Ramos (cell line): ENCODE data around the gene MCTP1.
"Not testable (repeated sequence)": the region's sequence is repeated elsewhere in the genome, so short reads cannot be mapped to it uniquely, and the experiment has no call there.

ENCODE experiments used
- in situ Hi-C: fragments of 300-500 bp; cut with MboI; formaldehyde crosslinking; loops from one replicate; pipeline ENCODE4 v1.14.3; 2022; ENCODE audit warnings: low sequenced_read_pairs; ENCODE audit not compliant: unreplicated experiment

MCTP1 gene

DNA sequence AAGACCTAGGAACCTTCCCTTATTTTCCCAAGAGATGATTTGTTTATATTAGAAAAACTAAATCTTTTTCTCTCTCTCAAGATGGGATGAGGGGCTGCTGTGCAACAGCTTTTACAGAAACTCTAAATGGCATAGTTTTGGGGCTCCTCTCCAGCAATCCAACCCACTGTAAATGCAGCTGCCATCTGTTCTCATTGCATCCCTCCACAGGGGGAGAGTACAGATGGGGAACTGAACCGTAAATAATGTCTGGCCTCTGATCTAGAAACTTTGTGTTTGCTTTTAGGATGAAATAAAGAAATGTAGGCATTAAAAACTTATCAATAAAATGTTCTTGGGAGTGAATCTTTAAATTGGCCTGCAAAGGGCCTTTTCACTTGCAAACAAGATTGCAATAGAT is 291.4 kb downstream of the MCTP1 start:
- in situ Hi-C loops = no loop called here

DNA sequence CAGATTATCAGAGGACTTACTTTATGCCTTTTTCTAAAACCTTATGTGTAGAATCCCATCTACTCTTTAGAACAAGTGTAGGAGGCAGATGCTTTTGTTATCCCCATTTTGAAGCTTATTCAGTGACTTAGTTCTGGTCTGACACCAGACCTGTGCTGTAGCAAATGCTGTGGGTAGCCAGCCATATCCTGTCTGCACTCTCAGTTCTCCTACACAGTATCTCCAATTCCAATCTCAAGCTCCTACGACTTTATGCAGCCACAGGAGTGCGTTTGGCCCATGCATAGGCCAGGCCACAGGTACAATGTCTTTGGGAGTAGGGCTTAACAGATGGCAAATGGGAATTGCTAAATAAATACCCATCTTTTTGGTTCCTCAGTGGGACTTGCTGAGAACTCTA is 292.6 kb downstream of the MCTP1 start:
- in situ Hi-C loops = no loop called here

DNA sequence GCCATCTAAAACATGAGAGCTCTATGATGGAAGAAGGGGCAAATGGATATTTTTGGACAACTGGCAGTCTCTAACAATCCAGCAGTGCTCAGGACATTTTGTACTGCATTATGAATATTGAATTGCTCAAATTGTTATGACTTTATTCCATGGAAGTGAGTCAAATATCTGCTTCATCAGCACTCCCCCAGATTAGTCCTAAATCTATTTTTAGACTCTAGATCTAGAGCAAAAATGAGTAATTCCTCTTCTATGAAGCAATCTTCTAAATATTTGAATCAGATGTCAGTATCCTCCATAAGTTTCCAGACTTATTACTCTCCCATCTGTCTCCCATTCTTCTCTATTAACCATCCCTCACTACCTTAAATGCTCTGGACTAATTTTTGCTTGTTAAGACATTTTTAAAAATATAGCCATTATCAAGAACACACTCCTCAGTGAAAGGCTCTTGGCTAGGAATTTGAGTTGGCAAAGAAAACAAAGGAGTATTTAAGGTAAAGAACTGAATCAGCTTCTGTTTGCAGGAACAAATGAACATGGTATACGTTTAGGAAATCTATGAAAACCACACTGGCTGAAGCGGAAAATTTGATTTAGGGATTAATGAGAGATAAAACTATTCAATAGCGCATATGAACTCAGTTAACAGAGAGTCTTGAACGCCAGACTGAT is 300.9 kb downstream of the MCTP1 start:
- in situ Hi-C loops = no loop called here

DNA sequence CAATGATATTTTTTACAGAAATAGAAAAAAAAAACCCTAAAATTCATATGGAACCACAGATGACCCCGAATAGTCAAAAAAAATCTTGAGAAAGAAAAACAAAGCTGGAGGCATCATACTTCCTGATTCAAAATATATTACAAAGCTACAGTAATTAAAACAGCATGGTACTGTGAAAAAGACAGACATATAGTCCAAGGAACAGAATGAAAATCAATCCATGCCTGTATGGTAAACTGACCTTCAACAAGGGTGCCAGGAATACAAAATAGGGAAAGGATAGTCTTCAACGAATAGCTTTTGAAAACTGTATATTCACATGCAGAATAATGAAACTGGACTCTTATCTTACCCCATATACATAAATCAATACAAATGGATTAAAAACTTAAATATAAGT is 307.5 kb downstream of the MCTP1 start:
- in situ Hi-C loops = no loop called here

DNA sequence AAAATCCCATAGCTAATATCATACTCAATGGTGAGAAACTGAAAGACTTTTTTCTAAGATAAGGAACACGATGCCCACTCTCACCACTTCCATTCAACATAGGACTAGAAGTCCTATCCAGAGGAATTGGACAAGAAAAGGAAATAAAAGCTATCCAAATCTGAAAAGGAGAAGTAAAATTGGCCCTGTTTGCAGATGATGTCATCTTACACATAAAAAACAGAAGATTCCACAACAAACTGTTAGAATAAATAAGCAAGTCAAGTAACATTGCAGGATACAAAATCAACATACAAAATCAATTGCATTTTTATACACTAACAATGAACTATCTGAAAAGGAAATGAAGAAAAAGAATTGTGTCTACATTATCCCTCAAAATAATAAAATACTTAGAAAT is 308.0 kb downstream of the MCTP1 start:
- in situ Hi-C loops = no loop called here

DNA sequence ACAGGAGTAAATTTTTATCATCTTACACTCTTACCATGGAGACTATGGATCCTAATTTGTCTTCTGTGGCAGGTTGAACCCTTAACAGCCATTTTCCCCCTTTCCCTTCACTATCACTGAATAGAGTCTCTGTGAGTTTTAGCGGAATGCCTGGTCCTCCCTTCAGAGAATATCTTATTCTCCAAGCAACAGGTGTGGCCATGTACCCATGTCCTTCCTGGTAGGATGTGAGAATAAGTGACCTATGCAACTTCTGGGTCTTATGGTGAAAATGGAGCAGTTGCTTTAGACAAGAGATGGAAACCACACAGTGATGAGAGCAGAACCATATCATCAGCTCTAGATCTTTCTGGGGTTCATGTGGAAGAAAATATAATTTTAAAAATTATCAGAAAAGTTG is 312.6 kb downstream of the MCTP1 start:
- in situ Hi-C loops = no loop called here

DNA sequence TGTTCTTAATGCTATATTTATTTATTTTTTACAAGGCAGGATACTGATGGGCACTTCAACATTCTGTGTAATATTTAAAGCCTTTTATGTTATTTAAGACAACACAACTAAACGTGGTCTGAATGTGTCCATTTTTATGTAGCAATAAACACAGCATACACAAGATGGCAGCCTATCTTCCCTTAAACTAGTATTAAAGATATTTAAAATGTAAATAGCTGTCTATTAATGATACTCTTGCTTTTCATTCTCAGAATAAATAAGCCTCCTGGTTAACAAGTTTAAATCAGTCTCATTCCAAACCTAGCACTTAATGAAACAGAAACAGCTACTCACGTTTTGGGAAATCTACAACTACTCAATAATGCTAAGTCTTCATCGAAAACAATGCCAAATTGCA is 315.7 kb downstream of the MCTP1 start:
- in situ Hi-C loops = no loop called here

DNA sequence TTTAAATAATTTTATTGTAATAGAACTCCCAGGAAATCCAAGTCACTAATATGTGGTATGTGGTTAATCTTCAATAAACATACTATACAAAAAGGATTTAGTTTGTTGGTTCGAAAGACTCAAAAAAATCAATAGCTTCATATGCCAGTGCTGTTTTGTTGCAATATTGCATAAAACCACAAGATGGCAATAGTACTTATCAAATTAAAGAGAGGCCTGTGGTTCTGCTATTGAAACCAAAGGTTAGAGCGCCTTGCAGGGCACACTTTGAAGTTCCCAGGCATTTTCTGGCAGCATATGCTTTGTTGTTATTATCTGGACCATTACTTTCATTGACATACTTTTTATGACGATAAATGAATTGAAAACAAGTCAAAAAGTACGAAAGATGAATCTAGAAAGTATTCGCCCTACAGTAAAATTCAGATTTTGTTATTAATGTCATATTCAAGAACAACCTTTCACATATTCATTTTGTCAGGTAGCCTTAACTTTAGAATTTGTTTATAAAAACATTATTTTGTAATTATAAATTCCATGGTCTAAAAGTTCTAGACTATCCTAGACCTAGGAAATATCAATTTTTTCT is 316.3 kb downstream of the MCTP1 start:
- in situ Hi-C loops = no loop called here

DNA sequence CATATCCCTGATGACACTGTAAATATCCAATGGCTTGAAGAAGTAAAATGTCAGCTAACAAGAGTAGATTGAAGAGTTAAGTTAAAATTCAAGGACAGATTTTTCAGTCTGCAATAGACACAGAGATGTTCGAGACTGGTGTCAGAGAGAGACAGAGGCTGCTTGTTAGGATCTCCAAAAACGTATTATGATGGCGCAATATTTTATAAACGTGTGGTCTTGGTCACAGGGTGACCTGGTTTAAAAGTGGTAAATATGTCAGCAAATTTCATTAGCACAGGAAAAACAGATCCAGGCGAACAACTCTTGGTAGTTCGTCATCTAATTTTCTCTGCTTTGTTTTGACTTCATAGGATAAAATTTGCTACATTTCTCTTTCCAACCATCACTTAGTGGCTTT is 317.4 kb downstream of the MCTP1 start:
- in situ Hi-C loops = no loop called here

DNA sequence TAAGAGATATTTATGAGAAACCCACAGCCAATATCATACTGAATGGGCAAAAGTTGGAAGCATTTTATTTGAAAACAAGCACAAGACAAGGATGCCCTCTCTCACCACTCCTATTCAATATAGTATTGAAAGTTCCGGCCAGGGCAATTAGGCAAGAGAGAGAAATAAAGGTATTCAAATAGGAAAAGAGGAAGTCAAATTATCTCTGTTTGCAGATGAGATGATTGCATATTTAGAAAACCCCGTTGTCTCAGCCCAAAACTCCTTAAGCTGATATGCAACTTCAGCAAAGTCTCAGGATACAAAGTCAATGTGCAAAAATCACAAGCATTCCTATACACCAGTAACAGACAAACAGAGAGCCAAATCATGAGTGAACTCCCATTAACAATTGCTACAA is 325.6 kb downstream of the MCTP1 start:
- in situ Hi-C loops = not testable (repeated sequence)

DNA sequence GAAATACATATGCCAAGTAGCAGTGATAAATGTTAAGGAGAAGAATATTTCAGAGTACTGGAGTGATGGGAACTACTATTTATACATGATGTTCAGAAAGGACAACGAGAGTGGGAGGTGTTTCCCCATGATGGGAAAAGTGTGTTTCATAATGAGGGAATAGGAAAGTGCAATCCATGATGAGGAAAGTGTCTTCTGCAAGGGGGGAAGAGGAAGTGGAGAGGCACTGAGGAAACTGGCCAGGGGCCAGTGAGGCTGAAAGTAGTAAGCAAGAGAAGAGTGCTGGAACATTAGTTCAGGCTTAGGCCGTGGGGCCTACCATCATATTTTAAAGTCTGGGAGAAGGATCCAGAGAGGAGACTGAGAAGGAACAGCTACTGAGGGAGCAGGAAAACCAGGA is 339.2 kb downstream of the MCTP1 start:
- in situ Hi-C loops = no loop called here

DNA sequence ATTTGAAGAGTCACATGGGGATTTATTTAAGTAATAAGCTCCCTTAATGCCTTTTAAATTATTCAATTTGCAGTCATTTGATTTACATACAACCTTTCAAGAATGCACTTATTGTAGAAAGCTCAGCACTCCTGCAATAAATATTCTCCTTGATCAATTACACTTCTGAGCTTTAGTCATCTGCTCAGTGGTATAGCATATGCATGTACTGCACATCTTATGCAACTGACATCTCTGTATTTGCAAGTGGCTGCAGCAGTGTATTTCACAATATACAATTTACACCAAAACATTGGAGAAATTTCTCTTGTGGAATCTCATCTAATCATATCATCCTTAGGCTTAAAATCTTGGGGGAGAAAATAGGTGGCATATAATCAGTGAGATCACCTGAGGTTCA is 340.7 kb downstream of the MCTP1 start:
- in situ Hi-C loops = no loop called here

DNA sequence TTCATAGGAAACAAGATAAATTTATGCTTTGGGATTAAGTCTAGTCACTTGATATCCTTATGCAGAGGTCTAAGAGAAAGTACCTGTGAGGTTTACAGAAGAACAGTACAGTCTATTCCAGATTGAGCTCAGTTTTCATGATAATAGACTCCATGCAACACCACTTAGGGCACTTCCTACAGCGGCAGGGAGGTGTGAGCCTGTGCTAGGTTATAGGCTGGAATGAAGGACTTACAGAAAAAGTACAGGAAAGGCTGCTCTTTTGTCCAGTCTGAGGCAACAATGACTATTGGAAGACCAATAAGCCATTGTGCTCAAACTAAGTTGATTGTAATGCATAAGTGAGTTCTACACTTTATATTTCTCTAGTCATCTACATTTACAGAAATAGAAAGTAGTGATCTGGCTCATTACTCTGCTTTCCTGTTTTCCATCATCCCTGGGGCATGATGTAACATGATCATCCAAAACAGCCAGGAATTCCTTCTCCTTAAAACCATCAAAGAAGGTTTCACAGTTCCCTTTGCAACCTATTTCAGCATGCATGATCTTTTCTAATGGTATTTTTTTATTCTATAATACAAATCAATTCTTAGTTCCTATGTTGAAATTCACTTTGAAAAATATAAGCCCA is 343.7 kb downstream of the MCTP1 start:
- in situ Hi-C loops = no loop called here

DNA sequence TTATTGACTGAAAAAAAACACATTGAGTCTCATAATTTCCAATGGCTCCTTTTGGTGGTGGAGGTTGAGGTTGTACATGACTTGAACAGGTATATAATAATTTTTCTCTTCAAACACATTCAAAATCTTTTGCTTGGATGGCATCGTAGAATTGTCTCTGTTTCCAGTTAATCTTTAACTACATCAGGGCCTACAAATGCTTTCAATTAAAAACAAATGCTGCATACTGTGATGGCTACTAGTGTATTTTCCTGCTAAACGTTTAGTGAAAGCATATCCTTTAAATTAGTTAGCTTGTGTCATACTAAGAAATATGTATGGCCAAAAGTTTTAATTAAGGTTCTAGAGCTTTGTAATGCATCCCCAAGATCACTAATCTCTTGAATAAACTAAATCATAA is 352.6 kb downstream of the MCTP1 start:
- in situ Hi-C loops = no loop called here

DNA sequence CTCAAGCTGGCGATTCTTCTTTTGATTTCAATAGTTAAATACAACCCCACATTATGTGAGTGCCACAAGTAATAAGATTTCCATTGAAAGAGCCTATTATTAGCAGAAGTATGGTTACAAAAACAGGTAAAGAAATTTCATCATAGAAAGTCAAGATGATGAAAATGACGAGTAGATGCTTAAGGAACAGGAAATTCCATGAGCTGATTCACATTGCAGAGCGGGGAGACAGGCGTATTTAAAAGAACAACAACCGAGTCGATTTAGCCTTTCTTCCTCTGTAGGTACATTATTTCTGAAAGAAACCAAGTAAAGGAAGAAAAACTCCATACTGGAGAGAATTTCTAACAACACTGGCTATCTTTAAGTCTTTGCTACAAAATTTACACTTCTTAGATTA is 356.0 kb downstream of the MCTP1 start:
- in situ Hi-C loops = no loop called here

DNA sequence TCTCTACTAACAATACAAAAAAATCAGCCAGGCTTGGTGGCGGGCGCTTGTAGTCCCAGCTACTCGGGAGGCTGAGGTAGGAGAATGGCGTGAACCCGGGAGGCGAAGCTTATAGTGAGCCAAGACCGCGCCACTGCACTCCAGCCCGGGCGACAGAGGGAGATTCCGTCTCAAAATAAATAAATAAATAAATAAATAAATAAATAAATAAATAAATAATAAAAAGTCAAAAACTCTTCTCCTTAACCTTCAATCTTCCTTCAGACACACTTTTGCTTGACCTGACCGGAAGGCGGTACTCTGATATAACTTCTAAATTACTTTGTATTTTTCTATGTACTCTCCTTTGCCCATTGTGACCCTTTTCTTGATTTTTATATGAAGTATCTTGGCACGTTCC is 364.3 kb downstream of the MCTP1 start:
- in situ Hi-C loops = no loop called here

DNA sequence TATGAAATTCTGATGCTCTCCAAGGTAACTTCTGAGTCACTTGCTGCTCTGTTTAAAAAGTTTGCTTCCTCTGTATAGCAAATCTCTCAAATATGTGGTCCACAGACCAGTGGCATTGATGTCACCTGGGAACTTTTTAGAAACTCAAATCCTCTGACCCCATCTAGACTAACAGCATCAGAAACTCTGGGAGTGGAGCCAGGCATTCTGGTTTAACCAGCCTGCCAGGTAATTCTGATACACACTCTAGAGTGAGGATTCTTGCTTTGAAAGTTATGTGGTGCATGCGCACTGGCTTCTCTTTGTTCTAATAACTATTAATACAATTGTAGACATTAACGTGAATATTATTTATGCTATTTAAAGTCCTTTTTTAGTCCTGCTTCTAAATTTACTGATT is 368.3 kb downstream of the MCTP1 start:
- in situ Hi-C loops = no loop called here

DNA sequence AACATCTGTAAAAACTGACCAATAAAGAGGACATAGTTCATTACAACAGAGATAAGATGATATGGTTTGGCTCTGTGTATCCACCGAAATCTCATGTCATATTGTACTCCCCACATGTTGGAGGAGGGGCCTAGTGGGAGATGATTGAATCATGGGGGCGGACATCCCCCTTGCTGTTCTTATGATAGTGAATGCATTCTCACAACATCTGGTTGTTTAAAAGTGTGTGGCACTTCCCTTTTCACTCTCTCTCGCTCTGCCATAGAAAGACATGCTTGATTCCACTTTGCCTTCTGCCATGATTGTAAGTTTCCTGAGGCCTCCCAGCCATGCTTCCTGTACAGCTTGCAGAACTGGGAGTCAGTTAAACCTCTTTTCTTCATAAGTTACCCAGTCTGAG is 373.6 kb downstream of the MCTP1 start:
- in situ Hi-C loops = no loop called here

DNA sequence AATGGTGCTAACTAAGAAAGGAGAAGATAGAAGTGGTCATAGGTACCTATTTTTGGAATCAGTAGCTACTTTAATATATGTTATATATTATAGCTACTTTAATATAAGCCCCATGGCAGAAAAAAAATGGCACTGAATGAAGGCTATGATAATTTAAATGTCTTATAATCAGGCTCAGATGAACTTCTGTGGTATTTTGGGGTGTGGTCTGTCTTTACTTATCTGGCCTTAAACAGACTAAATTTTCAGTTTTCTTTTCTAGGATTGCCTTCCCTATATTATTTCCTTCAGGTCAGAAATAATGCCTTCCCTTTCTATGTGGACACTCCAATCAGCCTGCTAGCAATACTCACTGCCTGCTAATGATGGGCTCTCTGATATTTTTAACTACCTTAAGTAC is 374.2 kb downstream of the MCTP1 start:
- in situ Hi-C loops = no loop called here

DNA sequence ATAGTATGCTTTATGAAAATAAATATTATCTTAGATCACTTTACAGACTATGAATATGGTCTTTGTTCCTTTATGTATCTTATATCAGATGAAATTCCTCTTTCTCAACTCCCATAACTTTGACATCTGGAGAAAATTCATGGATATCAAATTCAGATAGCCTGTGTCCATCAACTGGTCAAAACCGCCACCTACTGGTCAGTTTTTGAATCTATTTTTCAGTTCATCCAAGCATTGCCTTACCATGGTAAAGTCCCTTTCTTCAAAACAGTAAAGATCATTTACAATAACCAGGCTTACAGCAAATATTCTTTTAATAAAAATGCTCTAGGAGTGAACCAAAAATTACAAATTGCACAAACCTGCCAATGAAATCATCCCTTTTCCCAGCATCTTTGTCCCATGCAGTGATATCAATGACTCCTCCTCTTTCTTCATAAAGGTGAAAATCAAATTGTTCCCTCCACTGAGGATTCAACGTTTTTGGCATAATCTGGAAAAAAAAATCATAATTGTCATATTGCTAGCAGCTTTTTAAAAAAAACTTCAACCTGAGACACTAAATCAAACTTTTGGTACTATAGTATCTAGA is 375.9 kb downstream of the MCTP1 start:
- in situ Hi-C loops = no loop called here

DNA sequence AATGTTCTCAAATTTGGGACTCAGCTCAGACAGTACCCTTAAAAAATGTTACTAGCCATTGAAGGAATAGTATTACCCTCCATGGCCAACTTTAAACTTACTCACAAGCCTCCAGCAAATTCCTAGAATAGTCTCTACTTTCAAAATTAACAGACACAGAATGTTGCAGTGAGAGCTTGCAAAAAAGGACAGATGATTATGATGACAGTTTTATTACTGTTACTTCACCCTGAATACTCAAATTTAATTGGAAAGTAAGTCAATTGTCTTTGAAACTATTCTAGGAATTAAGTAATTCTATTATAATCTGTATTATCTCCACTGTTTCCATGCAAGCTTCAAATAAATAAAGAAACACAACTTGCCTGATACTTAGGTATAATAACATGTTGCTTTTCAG is 378.1 kb downstream of the MCTP1 start:
- in situ Hi-C loops = no loop called here

DNA sequence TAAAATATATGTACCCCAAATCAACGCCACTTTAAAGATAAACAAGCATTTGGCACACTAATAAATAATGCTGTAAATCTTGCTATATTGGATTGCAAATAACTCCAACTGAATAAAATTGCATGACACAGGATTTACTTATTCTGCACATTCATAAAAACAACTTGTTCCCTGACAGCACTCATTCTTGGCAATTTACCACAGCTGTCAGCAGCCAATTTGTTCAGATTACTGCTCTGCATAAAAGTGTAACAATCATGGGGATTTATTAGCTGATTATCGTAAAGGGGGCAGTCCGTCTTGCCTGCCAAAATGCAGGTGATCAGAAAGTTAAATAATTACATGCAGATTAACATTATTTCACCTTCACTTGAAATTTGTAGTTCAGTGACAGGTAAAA is 381.2 kb downstream of the MCTP1 start:
- in situ Hi-C loops = no loop called here
